Smooth muscle cell (in vitro differentiated cells): Measurements from ENCODE around the gene TBC1D9. TPM values are rescaled to one million over a fixed set of nuclear protein-coding genes. Genes with fewer than 3 reads are reported as not detected.

Experiments
- DNase-seq: peaks from one replicate; lab custom pipeline; 2025; ENCODE audit not compliant: unreplicated experiment; lab: John Stamatoyannopoulos, UW
- H2AFZ ChIP-seq: fragments of 200-600 bp; sonication (generic); 2 replicates; pipeline ENCODE4 v1.6.0; 2016; ENCODE audit warnings: antibody characterized with exemption, low read depth, mild to moderate bottlenecking
- H3F3A ChIP-seq: fragments of 200-600 bp; sonication (generic); 2 replicates; pipeline ENCODE4 v1.6.0; 2017; ENCODE audit warnings: antibody characterized with exemption, low read depth
- H3K27ac ChIP-seq: fragments of 200-600 bp; sonication (generic); 2 replicates; pipeline ENCODE4 v1.5.1; 2016; ENCODE audit warnings: low read depth, mild to moderate bottlenecking
- H3K27me3 ChIP-seq: fragments of 200-600 bp; sonication (generic); 2 replicates; pipeline ENCODE4 v1.6.1; 2016; ENCODE audit warnings: low read depth, mild to moderate bottlenecking
- H3K36me3 ChIP-seq: fragments of 200-600 bp; sonication (generic); 2 replicates; pipeline ENCODE4 v1.5.1; 2016; ENCODE audit warnings: low read depth
- H3K4me1 ChIP-seq: fragments of 200-600 bp; sonication (generic); 2 replicates; pipeline ENCODE4 v1.5.1; 2016; ENCODE audit warnings: low read depth
- H3K4me2 ChIP-seq: fragments of 200-600 bp; sonication (generic); 2 replicates; pipeline ENCODE4 v1.6.0; 2016; ENCODE audit warnings: mild to moderate bottlenecking
- H3K4me3 ChIP-seq: fragments of 200-600 bp; sonication (generic); 2 replicates; pipeline ENCODE4 v1.5.1; 2016; ENCODE audit warnings: mild to moderate bottlenecking
- H3K79me2 ChIP-seq: fragments of 200-600 bp; sonication (generic); 2 replicates; pipeline ENCODE4 v1.6.0; 2016; ENCODE audit warnings: low read depth, mild to moderate bottlenecking
- H3K9ac ChIP-seq: fragments of 200-600 bp; sonication (generic); 2 replicates; pipeline ENCODE4 v1.6.0; 2016; ENCODE audit warnings: low read depth
- H3K9me3 ChIP-seq: fragments of 200-600 bp; sonication (generic); replicated peaks from 2 replicates; pipeline ENCODE4 v1.5.1; 2016; ENCODE audit warnings: low read depth
- H4K20me1 ChIP-seq: fragments of 200-600 bp; sonication (generic); 2 replicates; pipeline ENCODE4 v1.6.0; 2016; ENCODE audit warnings: low read depth
- WGBS: methylation state at CpG from one replicate; pipeline ENCODE4 v1.1.7; 2016; ENCODE audit warnings: low lambda C conversion rate; 5-methylcytosine and 5-hydroxymethylcytosine counted together
- polyA plus RNA-seq: library from polyadenylated mRNA; unstranded; fragments of >200 nt; fragmentation: Nextera tagmentation; extraction: Ambion mirVana; gene quantifications from 2 replicates; pipeline ENCODE4 v1.2.1, GENCODE V29; 2016
- total RNA-seq: library from RNA; depleted of rRNA; stranded (reverse); fragments of >200 nt; gene quantifications from 2 replicates; pipeline ENCODE4 v1.2.3, GENCODE V29; 2014
- TF ChIP-seq, protein P1 (sequence below): fragments of 200-600 bp; sonication (generic); IDR thresholded peaks from 2 replicates; pipeline ENCODE4 v1.5.1; 2017; ENCODE audit warnings: borderline replicate concordance, mild to moderate bottlenecking, antibody characterized with exemption; ENCODE audit not compliant: insufficient read depth, poor library complexity, severe bottlenecking

Gene TBC1D9
- total and polyA plus RNA-seq, 2 experiments from 2014 or later: 9.1 to 39.5 TPM

DNA sequence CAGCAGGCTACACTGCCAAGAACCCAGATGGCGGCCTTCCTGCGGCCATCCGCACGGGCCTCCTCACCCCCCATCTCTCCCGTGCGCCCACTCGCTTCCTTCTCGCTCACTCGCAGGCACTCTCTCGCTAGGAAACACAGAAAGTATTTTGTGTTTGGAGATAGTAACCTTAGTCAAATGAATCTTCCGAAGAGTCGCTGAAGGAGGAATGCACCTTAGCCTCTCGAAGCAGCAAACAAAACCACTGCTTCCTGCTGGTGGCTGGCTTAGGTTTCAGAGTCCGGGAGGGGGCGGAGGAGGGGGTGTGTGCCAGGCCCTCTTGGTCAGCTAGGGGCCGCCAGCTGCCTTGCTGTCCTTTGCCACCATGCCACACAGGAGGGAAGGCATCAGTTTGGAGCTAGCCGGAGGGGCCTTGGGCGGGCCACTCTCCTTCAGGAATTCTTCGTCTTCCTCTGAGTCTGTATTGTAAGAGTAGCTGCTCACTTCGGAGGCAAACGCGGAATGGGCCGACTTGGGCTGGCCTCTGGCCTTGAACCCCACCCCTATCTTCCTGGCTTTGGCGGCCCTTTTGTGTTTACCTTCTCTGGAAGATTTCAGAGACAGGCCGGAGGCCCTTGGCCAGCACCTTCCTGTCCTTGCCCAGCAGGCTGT, 114.3 kb downstream of the TBC1D9 start:
- no peak overlapping the region for H3K27ac ChIP-seq

DNA sequence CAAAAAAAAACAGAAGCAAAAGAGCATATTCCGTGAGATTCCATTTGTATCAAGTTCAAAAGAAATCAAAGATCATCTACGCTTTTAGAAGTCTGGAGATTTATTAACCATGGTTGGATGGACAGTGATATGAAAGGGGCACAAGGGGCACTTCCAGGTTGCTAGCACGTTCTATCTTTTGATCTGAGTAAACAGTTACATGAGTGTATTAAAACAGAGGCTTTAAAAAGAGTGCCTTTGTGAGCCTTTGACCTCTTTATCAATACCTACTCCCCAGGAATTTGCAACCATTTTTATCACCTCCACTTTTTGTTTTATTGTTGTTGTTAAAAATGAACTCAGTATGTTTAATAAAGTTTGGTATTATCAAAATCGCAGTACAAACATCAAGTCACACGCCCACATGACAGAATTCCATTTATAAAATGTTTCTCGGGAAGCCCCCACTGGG, 115.1 kb downstream of the TBC1D9 start:
- Histone ChIP-seq H3F3A (no peaks in the 10 kb centered on the region), H2AFZ (no peak overlapping the region), H3K4me1 (peaks cover 5% of the 10 kb centered on the region), H4K20me1 (no peaks in the 10 kb centered on the region), H3K36me3 (no peaks in the 10 kb centered on the region), H3K27me3 (no peaks in the 10 kb centered on the region), H3K9me3 (no peaks in the 10 kb centered on the region), H3K4me3 (no peak overlapping the region), H3K9ac (no peak overlapping the region), H3K79me2 (no peaks in the 10 kb centered on the region), H3K27ac (no peak overlapping the region), H3K4me2 (no peak overlapping the region)
- DNase-seq: no peak
- TF ChIP-seq, protein P1, sequence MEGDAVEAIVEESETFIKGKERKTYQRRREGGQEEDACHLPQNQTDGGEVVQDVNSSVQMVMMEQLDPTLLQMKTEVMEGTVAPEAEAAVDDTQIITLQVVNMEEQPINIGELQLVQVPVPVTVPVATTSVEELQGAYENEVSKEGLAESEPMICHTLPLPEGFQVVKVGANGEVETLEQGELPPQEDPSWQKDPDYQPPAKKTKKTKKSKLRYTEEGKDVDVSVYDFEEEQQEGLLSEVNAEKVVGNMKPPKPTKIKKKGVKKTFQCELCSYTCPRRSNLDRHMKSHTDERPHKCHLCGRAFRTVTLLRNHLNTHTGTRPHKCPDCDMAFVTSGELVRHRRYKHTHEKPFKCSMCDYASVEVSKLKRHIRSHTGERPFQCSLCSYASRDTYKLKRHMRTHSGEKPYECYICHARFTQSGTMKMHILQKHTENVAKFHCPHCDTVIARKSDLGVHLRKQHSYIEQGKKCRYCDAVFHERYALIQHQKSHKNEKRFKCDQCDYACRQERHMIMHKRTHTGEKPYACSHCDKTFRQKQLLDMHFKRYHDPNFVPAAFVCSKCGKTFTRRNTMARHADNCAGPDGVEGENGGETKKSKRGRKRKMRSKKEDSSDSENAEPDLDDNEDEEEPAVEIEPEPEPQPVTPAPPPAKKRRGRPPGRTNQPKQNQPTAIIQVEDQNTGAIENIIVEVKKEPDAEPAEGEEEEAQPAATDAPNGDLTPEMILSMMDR: no peak
- 94% methylated on average over 6 of the region's 6 CpGs for WGBS

More for the DNA sequence above, 114.3 kb downstream of the TBC1D9 start:
- H3K79me2 ChIP-seq: no peaks in the 10 kb centered on the region
- WGBS: 83% methylated on average over 25 of the region's 25 CpGs
- no peaks in the 10 kb centered on the region for H3K9me3 ChIP-seq
- H3K4me3 ChIP-seq: no peak overlapping the region
- no peak overlapping the region for H3K9ac ChIP-seq
- no peaks in the 10 kb centered on the region for H3K27me3 ChIP-seq
- no peaks in the 10 kb centered on the region for H3K36me3 ChIP-seq
- no peak for DNase-seq
- no peaks in the 10 kb centered on the region for H4K20me1 ChIP-seq
- no peak overlapping the region for H2AFZ ChIP-seq
- TF ChIP-seq, protein P1: no peak
- no peak overlapping the region for H3K4me2 ChIP-seq
- peaks cover 5% of the 10 kb centered on the region for H3K4me1 ChIP-seq
- H3F3A ChIP-seq: no peaks in the 10 kb centered on the region

DNA sequence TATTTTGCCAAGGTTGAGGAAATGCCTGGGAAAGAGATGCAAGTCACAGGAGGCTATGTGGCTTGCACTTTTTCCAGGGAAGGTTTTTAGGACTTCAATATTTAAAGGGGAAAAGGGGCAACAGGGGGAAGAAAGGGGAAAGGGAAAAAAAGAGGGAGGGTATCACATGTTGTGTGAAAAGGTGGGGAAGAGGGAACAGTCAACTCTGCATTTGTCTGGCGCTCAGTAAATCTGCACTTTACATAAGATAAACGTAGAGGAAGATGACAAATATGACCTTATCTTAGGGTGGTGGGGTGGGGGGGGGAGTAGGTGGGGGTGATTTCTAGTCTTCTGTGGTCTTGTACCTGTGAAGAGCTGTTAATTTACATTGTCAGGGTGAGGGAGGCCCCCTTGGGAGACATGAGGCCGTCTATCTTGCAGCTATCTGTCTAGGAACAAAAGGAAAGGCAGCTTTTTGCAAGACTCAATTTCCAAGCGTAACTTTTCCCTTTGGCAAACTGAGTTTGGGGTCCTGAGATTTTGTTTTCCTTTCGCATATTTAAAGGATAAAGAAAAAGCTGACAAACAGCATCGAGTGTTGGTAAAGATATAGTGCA, 115.9 kb downstream of the TBC1D9 start:
- TF ChIP-seq, protein P1: no peak

More for the DNA sequence above, 115.9 kb downstream of the TBC1D9 start:
- Histone ChIP-seq H3K27me3 (no peaks in the 10 kb centered on the region), H3K27ac (no peak overlapping the region), H3K4me2 (no peak overlapping the region), H3K4me1 (peaks cover 8% of the 10 kb centered on the region), H3K36me3 (no peaks in the 10 kb centered on the region), H3K4me3 (no peak overlapping the region), H4K20me1 (no peaks in the 10 kb centered on the region), H3K79me2 (no peaks in the 10 kb centered on the region), H3F3A (no peaks in the 10 kb centered on the region), H3K9me3 (no peaks in the 10 kb centered on the region), H3K9ac (no peak overlapping the region), H2AFZ (no peak overlapping the region)
- WGBS: 82% methylated on average over 6 of the region's 6 CpGs
- DNase-seq: no peak
